ENCODE data around the gene PRODH.

Gene PRODH

GRCh38 chr22:18980829-18981228 is 44.7 kb upstream of the PRODH start:
- H3K23ac ChIP-seq (ENCODE audit: low read length) = no peak overlapping the region
- no peak overlapping the region for H2BK120ac ChIP-seq (ENCODE audit: insufficient read depth, low read length, poor library complexity)
- H3K27me3 ChIP-seq (ENCODE audit: insufficient read depth, low read length) = no peaks in the 10 kb centered on the region
- H4K91ac ChIP-seq (ENCODE audit: low read depth, low read length) = no peak overlapping the region
- no peak overlapping the region for H3K9ac ChIP-seq (ENCODE audit: low read length)
- no peak overlapping the region for H3K14ac ChIP-seq (ENCODE audit: low read length)
- no peak overlapping the region for H4K8ac ChIP-seq (ENCODE audit: low read depth, low read length)
- H3K4ac ChIP-seq (ENCODE audit: low read depth, low read length) = no peak overlapping the region
- H3K4me1 ChIP-seq (ENCODE audit: control insufficient read depth in 1 of 2, insufficient read depth in 2 of 2, low read length in 2 of 2) = no peaks in the 10 kb centered on the region
- peaks cover 9% of the 10 kb centered on the region for H3K9me3 ChIP-seq (ENCODE audit: insufficient read depth, low read depth, low read length)
- no peak overlapping the region for H3K4me3 ChIP-seq (ENCODE audit: low read depth, low read length)
- H3K36me3 ChIP-seq (ENCODE audit: control insufficient read depth in 1 of 2, insufficient read depth in 2 of 2, low read length in 2 of 2) = no peaks in the 10 kb centered on the region
- H3K79me2 ChIP-seq (ENCODE audit: control insufficient read depth, insufficient read depth, low read length, poor library complexity) = no peaks in the 10 kb centered on the region
- H2BK12ac ChIP-seq (ENCODE audit: low read length) = no peak overlapping the region
- H3K79me1 ChIP-seq (ENCODE audit: low read length) = no peaks in the 10 kb centered on the region
- no peak overlapping the region for H3K27ac ChIP-seq (ENCODE audit: low read depth, low read length)
- no peak overlapping the region for H4K12ac ChIP-seq (ENCODE audit: low read depth, low read length)
- H3K4me2 ChIP-seq (ENCODE audit: low read length) = no peak overlapping the region
- no peak overlapping the region for H2AFZ ChIP-seq (ENCODE audit: insufficient read depth, low read length, poor library complexity)
- DNase-seq = no peak
- no peak overlapping the region for H3K18ac ChIP-seq (ENCODE audit: low read length)
- H2AK5ac ChIP-seq (ENCODE audit: low read length) = no peak overlapping the region
- no peak overlapping the region for H2BK5ac ChIP-seq (ENCODE audit: low read depth, low read length, poor library complexity)

GRCh38 chr22:18979957-18980356 is 43.9 kb upstream of the PRODH start:
- no peaks in the 10 kb centered on the region for H3K79me2 ChIP-seq (ENCODE audit: control insufficient read depth, insufficient read depth, low read length, poor library complexity)
- H3K14ac ChIP-seq (ENCODE audit: low read length) = no peak overlapping the region
- H3K18ac ChIP-seq (ENCODE audit: low read length) = no peak overlapping the region
- no peak overlapping the region for H3K4ac ChIP-seq (ENCODE audit: low read depth, low read length)
- H2BK5ac ChIP-seq (ENCODE audit: low read depth, low read length, poor library complexity) = no peak overlapping the region
- no peak overlapping the region for H2AK5ac ChIP-seq (ENCODE audit: low read length)
- no peaks in the 10 kb centered on the region for H3K36me3 ChIP-seq (ENCODE audit: control insufficient read depth in 1 of 2, insufficient read depth in 2 of 2, low read length in 2 of 2)
- H4K91ac ChIP-seq (ENCODE audit: low read depth, low read length) = no peak overlapping the region
- no peaks in the 10 kb centered on the region for H3K27me3 ChIP-seq (ENCODE audit: insufficient read depth, low read length)
- no peak overlapping the region for H3K4me3 ChIP-seq (ENCODE audit: low read depth, low read length)
- no peaks in the 10 kb centered on the region for H3K4me1 ChIP-seq (ENCODE audit: control insufficient read depth in 1 of 2, insufficient read depth in 2 of 2, low read length in 2 of 2)
- peaks cover 9% of the 10 kb centered on the region for H3K9me3 ChIP-seq (ENCODE audit: insufficient read depth, low read depth, low read length)
- no peak overlapping the region for H3K9ac ChIP-seq (ENCODE audit: low read length)
- H3K79me1 ChIP-seq (ENCODE audit: low read length) = no peaks in the 10 kb centered on the region
- no peak overlapping the region for H3K4me2 ChIP-seq (ENCODE audit: low read length)
- H4K8ac ChIP-seq (ENCODE audit: low read depth, low read length) = no peak overlapping the region
- H3K23ac ChIP-seq (ENCODE audit: low read length) = no peak overlapping the region
- no peak overlapping the region for H2BK120ac ChIP-seq (ENCODE audit: insufficient read depth, low read length, poor library complexity)
- no peak overlapping the region for H2AFZ ChIP-seq (ENCODE audit: insufficient read depth, low read length, poor library complexity)
- no peak overlapping the region for H4K12ac ChIP-seq (ENCODE audit: low read depth, low read length)
- no peak for DNase-seq
- no peak overlapping the region for H2BK12ac ChIP-seq (ENCODE audit: low read length)
- no peak overlapping the region for H3K27ac ChIP-seq (ENCODE audit: low read depth, low read length)
- no CpG with 5 or more reads among the region's 1 CpG for WGBS (ENCODE audit: extremely low coverage, insufficient coverage, insufficient read length)

- Histone ChIP-seq H2AFZ (ENCODE audit: insufficient read depth, low read length, poor library complexity) (no peak overlapping the region), H3K9ac (ENCODE audit: low read length) (no peak overlapping the region), H3K79me1 (ENCODE audit: low read length) (no peaks in the 10 kb centered on the region), H3K4me3 (ENCODE audit: low read depth, low read length) (no peak overlapping the region), H3K4me2 (ENCODE audit: low read length) (no peak overlapping the region), H2AK5ac (ENCODE audit: low read length) (no peak overlapping the region), H3K36me3 (ENCODE audit: control insufficient read depth in 1 of 2, insufficient read depth in 2 of 2, low read length in 2 of 2) (no peaks in the 10 kb centered on the region), H4K91ac (ENCODE audit: low read depth, low read length) (no peak overlapping the region), H3K27me3 (ENCODE audit: insufficient read depth, low read length) (no peaks in the 10 kb centered on the region), H3K4ac (ENCODE audit: low read depth, low read length) (no peak overlapping the region), H3K79me2 (ENCODE audit: control insufficient read depth, insufficient read depth, low read length, poor library complexity) (no peaks in the 10 kb centered on the region), H3K4me1 (ENCODE audit: control insufficient read depth in 1 of 2, insufficient read depth in 2 of 2, low read length in 2 of 2) (no peaks in the 10 kb centered on the region), H3K27ac (ENCODE audit: low read depth, low read length) (no peak overlapping the region), H2BK12ac (ENCODE audit: low read length) (no peak overlapping the region), H4K12ac (ENCODE audit: low read depth, low read length) (no peak overlapping the region), H2BK120ac (ENCODE audit: insufficient read depth, low read length, poor library complexity) (no peak overlapping the region), H3K9me3 (ENCODE audit: insufficient read depth, low read depth, low read length) (peaks cover 9% of the 10 kb centered on the region), H3K23ac (ENCODE audit: low read length) (no peak overlapping the region), H4K8ac (ENCODE audit: low read depth, low read length) (no peak overlapping the region), H3K18ac (ENCODE audit: low read length) (no peak overlapping the region), H2BK5ac (ENCODE audit: low read depth, low read length, poor library complexity) (no peak overlapping the region), H3K14ac (ENCODE audit: low read length) (no peak overlapping the region)
- no CpG with 5 or more reads among the region's 9 CpGs for WGBS (ENCODE audit: extremely low coverage, insufficient coverage, insufficient read length)
- no peak for DNase-seq
Measured at GRCh38 chr22:18978506-18978905, 42.4 kb upstream of the PRODH start.

GRCh38 chr22:18977824-18978425 is 41.8 kb upstream of the PRODH start:
- Histone ChIP-seq H3K27ac (ENCODE audit: low read depth, low read length) (no peak overlapping the region), H3K4me3 (ENCODE audit: low read depth, low read length) (no peak overlapping the region), H2AFZ (ENCODE audit: insufficient read depth, low read length, poor library complexity) (no peak overlapping the region), H3K79me2 (ENCODE audit: control insufficient read depth, insufficient read depth, low read length, poor library complexity) (no peaks in the 10 kb centered on the region), H2BK5ac (ENCODE audit: low read depth, low read length, poor library complexity) (no peak overlapping the region), H3K4me2 (ENCODE audit: low read length) (no peak overlapping the region), H3K23ac (ENCODE audit: low read length) (no peak overlapping the region), H4K12ac (ENCODE audit: low read depth, low read length) (no peak overlapping the region), H2BK12ac (ENCODE audit: low read length) (no peak overlapping the region), H3K4ac (ENCODE audit: low read depth, low read length) (no peak overlapping the region), H3K9ac (ENCODE audit: low read length) (no peak overlapping the region), H3K14ac (ENCODE audit: low read length) (no peak overlapping the region), H3K4me1 (ENCODE audit: control insufficient read depth in 1 of 2, insufficient read depth in 2 of 2, low read length in 2 of 2) (no peaks in the 10 kb centered on the region), H3K36me3 (ENCODE audit: control insufficient read depth in 1 of 2, insufficient read depth in 2 of 2, low read length in 2 of 2) (no peaks in the 10 kb centered on the region), H3K9me3 (ENCODE audit: insufficient read depth, low read depth, low read length) (peaks cover 9% of the 10 kb centered on the region), H3K27me3 (ENCODE audit: insufficient read depth, low read length) (no peaks in the 10 kb centered on the region), H4K91ac (ENCODE audit: low read depth, low read length) (no peak overlapping the region), H2BK120ac (ENCODE audit: insufficient read depth, low read length, poor library complexity) (no peak overlapping the region), H4K8ac (ENCODE audit: low read depth, low read length) (no peak overlapping the region), H3K79me1 (ENCODE audit: low read length) (no peaks in the 10 kb centered on the region), H3K18ac (ENCODE audit: low read length) (no peak overlapping the region), H2AK5ac (ENCODE audit: low read length) (no peak overlapping the region)
- no peak for DNase-seq
- no CpG with 5 or more reads among the region's 9 CpGs for WGBS (ENCODE audit: extremely low coverage, insufficient coverage, insufficient read length)
